WERI-Rb-1 (cell line): ENCODE results near the gene JAG1.

Experiments used
- DNase-seq: peaks from one replicate; pipeline ENCODE4 v3.0.0-alpha.2; 2020
- H3K27ac ChIP-seq: fragments of 250-450 bp; sonication (Bioruptor Pico); 2 replicates; pipeline ENCODE4 v1.5.1; 2020; ENCODE audit warnings: mild to moderate bottlenecking, moderate library complexity
- H3K27me3 ChIP-seq: fragments of 250-450 bp; sonication (Bioruptor Pico); 2 replicates; pipeline ENCODE4 v1.5.1; 2021; ENCODE audit warnings: mild to moderate bottlenecking, low read depth, moderate library complexity; ENCODE audit not compliant: insufficient read depth, severe bottlenecking
- H3K36me3 ChIP-seq: fragments of 250-450 bp; sonication (Bioruptor Pico); 2 replicates; pipeline ENCODE4 v1.5.1; 2020; ENCODE audit warnings: mild to moderate bottlenecking, moderate library complexity
- H3K4me3 ChIP-seq: 2 replicates; pipeline ENCODE4 v1.5.1; 2011; ENCODE audit warnings: low read depth, mild to moderate bottlenecking, control low read depth, low read length
- H3K9me3 ChIP-seq: fragments of 250-450 bp; sonication (Bioruptor Pico); 2 replicates; pipeline ENCODE4 v1.5.1; 2021; ENCODE audit warnings: mild to moderate bottlenecking, moderate library complexity; ENCODE audit not compliant: severe bottlenecking
- CTCF ChIP-seq: IDR thresholded peaks from 2 replicates; pipeline ENCODE4 v1.5.1; 2011; ENCODE audit warnings: low read depth, mild to moderate bottlenecking, control low read depth, inconsistent platforms, low read length

JAG1 gene

GRCh38 chr20:10640897-10641296, 32.9 kb downstream of the JAG1 start:
- Histone ChIP-seq H3K27me3 (no peaks in the 10 kb centered on the region), H3K9me3 (no peaks in the 10 kb centered on the region), H3K27ac (no peak overlapping the region), H3K36me3 (peaks cover 3% of the 10 kb centered on the region; the same call in 1 of the 2 replicates), H3K4me3 (no peak overlapping the region)
- DNase-seq = no peak
- no peak for TF ChIP-seq CTCF

GRCh38 chr20:10639737-10640556, 33.9 kb downstream of the JAG1 start:
- TF ChIP-seq CTCF = no peak
- H3K4me3 ChIP-seq = no peak overlapping the region
- H3K27ac ChIP-seq = no peak overlapping the region
- H3K36me3 ChIP-seq = peaks cover 3% of the 10 kb centered on the region; the same call in 1 of the 2 replicates
- H3K9me3 ChIP-seq = no peaks in the 10 kb centered on the region
- no peak for DNase-seq
- H3K27me3 ChIP-seq = no peaks in the 10 kb centered on the region

GRCh38 chr20:10639077-10639736, 34.6 kb downstream of the JAG1 start:
- no peak overlapping the region for H3K4me3 ChIP-seq
- no peak overlapping the region for H3K27ac ChIP-seq
- peaks cover 3% of the 10 kb centered on the region; the same call in 1 of the 2 replicates for H3K36me3 ChIP-seq
- no peak for TF ChIP-seq CTCF
- H3K9me3 ChIP-seq = no peaks in the 10 kb centered on the region
- no peak for DNase-seq
- H3K27me3 ChIP-seq = no peaks in the 10 kb centered on the region

GRCh38 chr20:10637563-10637962, 36.2 kb downstream of the JAG1 start:
- Histone ChIP-seq H3K36me3 (peaks cover 3% of the 10 kb centered on the region; the same call in 1 of the 2 replicates), H3K4me3 (no peak overlapping the region), H3K27me3 (no peaks in the 10 kb centered on the region), H3K9me3 (no peaks in the 10 kb centered on the region), H3K27ac (no peak overlapping the region)
- no peak for DNase-seq
- no peak for TF ChIP-seq CTCF

GRCh38 chr20:10637031-10637559, 36.7 kb downstream of the JAG1 start:
- Histone ChIP-seq H3K27ac (no peak overlapping the region), H3K4me3 (no peak overlapping the region)

More at GRCh38 chr20:10637031-10637559, 36.7 kb downstream of the JAG1 start:
- no peak for TF ChIP-seq CTCF
- no peak for DNase-seq
- Histone ChIP-seq H3K27me3 (no peaks in the 10 kb centered on the region), H3K9me3 (no peaks in the 10 kb centered on the region), H3K36me3 (peaks cover 3% of the 10 kb centered on the region; the same call in 1 of the 2 replicates)
